Activated T-cell treated with anti-CD3 and anti-CD28 coated beads for 48 hours (primary cell): ENCODE measurements around the gene RAB7A.
"Not testable (repeated sequence)": the region's sequence is repeated elsewhere in the genome, so short reads cannot be mapped to it uniquely, and the experiment has no call there.

Experiments
- DNase-seq: peaks from one replicate; pipeline ENCODE4 v3.0.0-alpha.2; 2020; ENCODE audit warnings: low read depth

The RAB7A gene

DNA sequence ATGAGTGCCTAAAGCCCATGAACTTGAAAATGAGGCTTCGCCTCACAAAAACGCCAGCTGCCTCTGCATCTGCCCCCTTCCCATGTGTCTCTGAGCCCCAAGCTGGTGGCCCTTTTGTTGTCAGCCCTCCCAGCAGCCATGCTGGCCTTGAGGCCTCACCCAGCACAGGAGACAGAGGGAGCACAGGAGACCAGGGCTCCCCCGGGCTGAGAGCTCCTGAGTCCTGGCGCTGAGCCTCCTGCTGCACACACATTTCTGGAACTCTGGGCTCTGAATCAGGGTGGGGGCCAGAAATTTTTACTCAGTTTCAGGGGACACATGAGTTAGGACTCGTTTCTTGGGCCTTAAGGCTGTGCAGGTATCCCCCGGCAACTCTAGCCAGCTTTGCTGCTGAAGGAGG is 97.0 kb downstream of the RAB7A start:
- no peak for DNase-seq

DNA sequence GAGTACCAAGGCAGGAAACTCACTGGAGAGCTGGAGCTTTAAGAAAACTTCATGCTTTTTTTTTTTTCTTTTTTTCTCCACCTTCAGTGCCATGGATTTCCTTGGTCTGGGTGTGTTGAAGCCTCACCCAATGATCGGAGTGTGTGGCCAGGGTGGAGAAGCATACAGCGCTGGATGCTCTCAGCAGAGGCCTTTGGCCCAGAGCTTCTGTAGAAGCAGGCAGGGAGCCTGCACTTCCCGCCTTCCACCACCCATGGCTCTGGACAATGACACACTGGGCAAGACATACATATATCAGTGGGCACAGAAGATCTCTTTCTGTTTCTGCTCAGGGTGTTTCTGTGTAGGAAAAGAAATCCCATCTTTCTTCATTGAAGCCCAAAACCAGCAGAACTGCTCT is 97.6 kb downstream of the RAB7A start:
- no peak for DNase-seq

DNA sequence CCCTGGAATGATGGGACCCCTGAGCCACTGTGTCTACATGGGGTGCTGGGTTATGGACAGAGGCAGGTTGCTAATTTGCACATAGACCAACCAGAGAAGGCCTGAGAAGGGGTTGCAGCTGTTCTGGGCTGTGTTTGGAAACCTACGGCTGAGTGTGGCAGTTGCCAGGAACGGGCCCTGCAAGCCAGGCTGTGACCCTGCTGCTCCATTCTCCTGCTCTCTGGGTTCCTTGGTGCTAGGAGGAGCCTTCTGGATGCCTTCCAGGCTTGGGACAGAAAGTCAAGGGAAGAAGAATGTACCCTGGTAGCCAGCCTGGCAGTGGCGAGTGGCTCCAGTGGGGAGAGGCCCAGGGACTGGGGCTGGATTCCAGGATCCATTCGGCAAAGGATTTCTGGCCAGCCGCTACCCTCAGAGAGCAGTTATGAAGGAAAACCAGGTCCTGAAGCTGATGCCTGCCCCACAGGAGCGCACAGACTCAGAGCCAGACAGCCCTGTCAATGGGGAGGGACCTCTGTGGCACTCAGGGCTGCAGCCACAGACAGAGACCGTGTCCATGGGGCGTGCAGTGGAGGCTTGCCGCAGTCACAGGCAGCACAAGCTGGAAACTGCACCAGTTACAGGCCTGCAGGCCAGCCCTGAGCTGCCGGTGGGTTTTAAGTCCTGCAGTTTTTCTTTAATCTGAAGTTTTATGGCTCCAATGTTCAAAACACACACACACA is 98.3 kb downstream of the RAB7A start:
- DNase-seq = no peak

- DNase-seq = no peak
Observed at GRCh38 chr3:128825117-128825725, 99.2 kb downstream of the RAB7A start.

DNA sequence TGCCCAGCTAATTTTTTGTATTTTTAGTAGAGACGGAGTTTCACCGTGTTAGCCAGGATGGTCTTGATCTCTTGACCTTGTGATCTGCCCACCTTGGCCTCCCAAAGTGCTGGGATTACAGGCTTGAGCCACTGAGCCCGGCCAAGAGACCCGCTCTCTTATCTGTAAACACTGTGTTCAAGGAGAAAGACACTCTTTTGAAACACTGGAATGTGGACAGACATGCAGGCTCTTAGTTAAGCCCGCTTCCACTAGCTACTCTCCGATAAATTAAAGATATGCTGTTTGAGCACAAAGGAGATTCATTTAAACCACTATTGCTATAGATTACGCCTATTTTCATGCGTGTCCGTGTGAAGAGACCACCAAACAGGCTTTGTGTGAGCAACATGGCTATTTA is 103.1 kb downstream of the RAB7A start:
- DNase-seq = not testable (repeated sequence)

GRCh38 chr3:128829925-128830625 is 104.1 kb downstream of the RAB7A start:
- DNase-seq = not testable (repeated sequence)

GRCh38 chr3:128830762-128831161 is 104.8 kb downstream of the RAB7A start:
- DNase-seq = not testable (repeated sequence)

DNA sequence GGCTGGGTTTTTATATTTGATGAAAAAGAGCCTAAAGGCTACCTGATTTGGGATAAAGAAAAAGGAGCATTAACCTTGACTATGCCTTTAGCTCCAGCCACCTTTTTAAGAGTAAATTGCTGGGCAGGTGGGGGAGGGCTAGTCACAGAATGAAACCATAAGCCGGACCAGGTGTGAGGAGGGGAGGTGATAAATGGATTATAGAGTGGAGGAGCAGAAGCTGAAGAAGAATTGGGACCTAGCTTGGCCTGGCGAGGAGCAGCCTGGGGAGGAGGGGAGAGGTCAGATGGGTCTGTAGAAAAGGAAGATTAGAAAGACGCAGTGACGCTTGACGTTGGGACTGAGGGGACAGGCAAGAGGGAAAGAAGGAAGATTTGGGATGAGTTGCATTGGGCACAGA is 107.0 kb downstream of the RAB7A start:
- DNase-seq = not testable (repeated sequence)

DNA sequence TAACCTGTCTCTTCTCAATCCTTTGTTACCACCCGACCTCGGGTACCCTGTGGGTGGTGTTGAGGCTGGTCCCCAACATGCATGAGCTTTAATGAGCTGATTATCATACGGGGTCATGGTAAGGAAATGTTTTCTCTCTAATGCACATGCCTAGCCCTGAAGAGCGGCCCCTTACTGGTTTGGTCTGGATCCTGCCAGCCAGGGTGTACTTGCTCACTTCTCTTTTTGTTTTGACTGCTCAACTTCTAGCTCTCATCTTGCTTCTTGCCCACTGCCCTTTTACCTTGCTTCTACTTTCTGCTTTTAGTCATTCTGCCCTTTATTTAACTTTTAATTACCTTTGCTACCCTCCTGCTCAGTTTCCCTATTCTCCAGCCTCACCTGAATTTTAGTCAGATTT is 109.1 kb downstream of the RAB7A start:
- no peak for DNase-seq

- no peak for DNase-seq
Observed at GRCh38 chr3:128841926-128842920, 116.2 kb downstream of the RAB7A start.

DNA sequence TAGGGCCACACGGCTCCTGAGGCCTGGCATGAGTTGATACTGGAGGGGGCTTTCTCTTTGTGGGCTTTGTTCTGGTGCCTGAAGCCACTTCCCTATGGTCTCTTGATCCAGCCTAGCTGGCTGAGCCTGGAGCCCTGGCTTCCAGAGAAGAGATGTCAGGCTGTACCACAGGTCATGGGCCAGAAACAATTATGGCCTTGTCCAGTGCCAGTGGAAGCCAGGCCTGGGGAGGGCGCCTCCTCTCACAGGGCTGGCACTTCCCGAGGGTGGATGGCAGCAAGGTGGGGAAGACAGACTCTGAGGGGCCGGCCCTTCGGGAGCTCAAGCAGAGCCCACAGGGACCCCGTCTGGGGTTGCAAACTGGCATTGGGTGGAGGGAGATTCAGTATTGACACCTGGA is 118.5 kb downstream of the RAB7A start:
- DNase-seq = no peak

- DNase-seq = no peak
Observed at GRCh38 chr3:128845119-128845777, 119.3 kb downstream of the RAB7A start.

- DNase-seq = peak; percentile 84
Observed at GRCh38 chr3:128845778-128846485, 119.9 kb downstream of the RAB7A start.

GRCh38 chr3:128846486-128846891 is 120.5 kb downstream of the RAB7A start:
- peak; percentile 15 for DNase-seq

DNA sequence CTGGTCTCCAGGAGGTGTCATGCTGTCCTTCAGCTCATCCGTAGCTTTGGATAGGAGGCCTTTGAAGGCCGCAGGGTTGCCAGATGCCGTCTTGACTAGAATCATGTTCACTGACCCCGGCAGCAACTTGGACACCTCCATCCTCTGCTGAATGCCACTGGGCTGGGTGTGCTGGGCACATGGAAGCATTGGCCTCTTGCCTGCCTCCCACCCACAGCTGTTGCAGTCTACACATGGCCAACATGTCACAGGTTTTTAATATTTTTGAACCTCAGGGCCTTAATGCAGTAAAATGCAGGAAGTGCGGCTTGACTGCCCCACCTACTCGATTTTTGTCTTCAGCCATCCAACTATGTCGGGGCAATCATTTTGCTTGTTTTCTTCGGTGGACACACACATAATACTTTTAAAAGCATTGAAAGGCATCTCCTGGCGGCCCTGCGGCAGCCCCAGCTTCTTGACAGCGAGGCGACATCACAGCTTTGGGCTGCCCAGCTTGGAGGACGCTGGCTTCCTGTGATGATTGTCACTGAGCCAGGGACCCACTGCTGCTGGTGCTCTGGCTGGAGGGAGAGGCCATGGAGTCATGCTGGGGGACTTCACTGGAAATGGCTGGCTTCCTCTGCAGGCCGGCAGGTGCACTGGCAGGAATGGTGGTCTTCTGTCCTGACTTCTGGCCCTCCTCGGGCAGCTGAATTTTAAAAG is 121.8 kb downstream of the RAB7A start:
- no peak for DNase-seq

GRCh38 chr3:128848936-128849335 is 123.0 kb downstream of the RAB7A start:
- DNase-seq = no peak

- DNase-seq = no peak
Observed at GRCh38 chr3:128849911-128850455, 124.0 kb downstream of the RAB7A start.

DNA sequence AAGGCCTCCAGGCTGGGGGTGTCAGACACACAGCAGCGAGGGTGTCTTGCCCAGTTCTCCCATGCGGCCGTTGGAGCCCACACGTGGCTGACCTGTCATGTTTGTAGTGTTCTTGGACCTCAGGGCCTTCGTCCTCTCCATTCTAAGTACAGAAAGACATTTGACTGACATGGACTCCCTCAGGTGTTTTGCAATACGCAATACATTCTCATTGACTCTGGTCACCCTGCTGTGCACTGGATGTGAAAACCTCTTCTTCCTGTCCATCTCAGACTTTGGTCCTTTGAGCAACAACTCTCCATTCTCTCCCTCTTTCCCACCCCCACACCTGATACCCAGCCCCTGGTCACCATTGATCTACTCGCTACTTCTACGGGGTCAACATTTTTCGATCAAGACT is 124.6 kb downstream of the RAB7A start:
- DNase-seq = no peak

- DNase-seq = no peak
Observed at GRCh38 chr3:128851601-128852000, 125.6 kb downstream of the RAB7A start.

- DNase-seq = no peak
Observed at GRCh38 chr3:128853826-128854225, 127.8 kb downstream of the RAB7A start.
